ENCODE measurements around the gene BAHD1. TPM values are rescaled to one million over a fixed set of nuclear protein-coding genes. Genes with fewer than 3 reads are reported as not detected.

The BAHD1 gene
- total RNA-seq, 1 experiment from 2014 or later: 17.2 TPM

DNA sequence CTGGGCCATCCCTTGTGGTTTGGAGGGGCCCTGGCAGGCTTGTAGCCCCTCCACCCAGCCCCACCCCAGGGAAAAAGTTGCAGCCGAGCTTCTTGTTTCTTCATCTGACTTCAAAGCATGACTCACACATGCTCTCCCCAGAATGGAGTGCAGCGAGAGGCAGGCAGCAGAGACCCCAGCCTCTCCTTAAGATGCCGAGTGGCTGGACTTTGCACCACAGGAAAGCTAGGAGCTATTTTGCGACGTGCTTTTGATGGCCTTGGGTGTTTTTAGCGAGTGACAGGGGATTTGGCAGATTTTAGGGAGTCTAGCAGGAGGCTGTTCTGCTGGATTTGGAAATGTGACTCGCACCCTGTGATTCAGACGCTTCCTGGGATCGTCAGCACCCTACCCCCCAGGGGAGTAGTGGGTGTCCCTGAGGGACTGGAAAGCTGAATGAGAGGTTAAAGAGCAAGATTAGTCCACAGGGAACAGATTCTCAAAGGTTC lies 14.2 kb downstream of the BAHD1 start:
- no peak overlapping the region for H3K27ac Mint-ChIP-seq (ENCODE audit: unreplicated experiment)
- H3K4me3 Mint-ChIP-seq (ENCODE audit: low read depth, unreplicated experiment): no peak overlapping the region
- no peak for DNase-seq

DNA sequence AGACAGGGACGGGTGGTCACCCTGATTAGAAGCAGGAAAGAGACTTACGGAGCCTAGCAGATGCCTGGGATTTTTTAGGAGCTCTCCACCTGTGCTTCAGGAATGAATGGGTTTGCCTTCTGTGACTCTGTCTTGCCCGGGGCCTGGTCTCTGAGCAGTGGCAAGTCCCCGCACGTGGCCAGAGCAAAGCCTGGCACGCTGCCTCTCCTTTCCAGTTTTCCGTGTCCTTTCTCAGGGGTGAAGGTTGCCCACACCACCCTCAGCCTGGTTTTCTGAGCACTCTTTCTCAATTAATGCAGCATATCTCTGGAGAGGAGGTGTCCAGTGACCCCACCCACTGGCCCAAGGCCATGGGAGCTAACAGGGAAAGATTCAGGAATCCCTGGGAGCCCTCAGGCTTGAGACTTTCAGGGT lies 15.6 kb downstream of the BAHD1 start:
- DNase-seq: no peak
- H3K36me3 Mint-ChIP-seq (ENCODE audit: insufficient read depth, unreplicated experiment): no peaks in the 10 kb centered on the region
- TF ChIP-seq, protein P1, sequence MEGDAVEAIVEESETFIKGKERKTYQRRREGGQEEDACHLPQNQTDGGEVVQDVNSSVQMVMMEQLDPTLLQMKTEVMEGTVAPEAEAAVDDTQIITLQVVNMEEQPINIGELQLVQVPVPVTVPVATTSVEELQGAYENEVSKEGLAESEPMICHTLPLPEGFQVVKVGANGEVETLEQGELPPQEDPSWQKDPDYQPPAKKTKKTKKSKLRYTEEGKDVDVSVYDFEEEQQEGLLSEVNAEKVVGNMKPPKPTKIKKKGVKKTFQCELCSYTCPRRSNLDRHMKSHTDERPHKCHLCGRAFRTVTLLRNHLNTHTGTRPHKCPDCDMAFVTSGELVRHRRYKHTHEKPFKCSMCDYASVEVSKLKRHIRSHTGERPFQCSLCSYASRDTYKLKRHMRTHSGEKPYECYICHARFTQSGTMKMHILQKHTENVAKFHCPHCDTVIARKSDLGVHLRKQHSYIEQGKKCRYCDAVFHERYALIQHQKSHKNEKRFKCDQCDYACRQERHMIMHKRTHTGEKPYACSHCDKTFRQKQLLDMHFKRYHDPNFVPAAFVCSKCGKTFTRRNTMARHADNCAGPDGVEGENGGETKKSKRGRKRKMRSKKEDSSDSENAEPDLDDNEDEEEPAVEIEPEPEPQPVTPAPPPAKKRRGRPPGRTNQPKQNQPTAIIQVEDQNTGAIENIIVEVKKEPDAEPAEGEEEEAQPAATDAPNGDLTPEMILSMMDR (IDR thresholded peaks at IDR 0.05; ENCODE audit: unreplicated experiment): no peak
- H3K27ac Mint-ChIP-seq (ENCODE audit: unreplicated experiment): no peak overlapping the region
- H3K4me1 Mint-ChIP-seq (ENCODE audit: low read depth, unreplicated experiment): no peaks in the 10 kb centered on the region
- no peak overlapping the region for H3K4me3 Mint-ChIP-seq (ENCODE audit: low read depth, unreplicated experiment)
- no TSS peak for BruUV-seq (replicated peaks)
- no peaks in the 10 kb centered on the region for H3K9me3 Mint-ChIP-seq (ENCODE audit: low read depth, unreplicated experiment)
- intact Hi-C loops (cut with micrococcal nuclease; ENCODE audit: unreplicated experiment): no loop called here
- H3K27me3 Mint-ChIP-seq (ENCODE audit: unreplicated experiment): no peaks in the 10 kb centered on the region
- CTCF ChIA-PET: no interaction called here

More for the DNA sequence above, 14.2 kb downstream of the BAHD1 start:
- no peaks in the 10 kb centered on the region for H3K36me3 Mint-ChIP-seq (ENCODE audit: insufficient read depth, unreplicated experiment)
- no peaks in the 10 kb centered on the region for H3K4me1 Mint-ChIP-seq (ENCODE audit: low read depth, unreplicated experiment)
- CTCF ChIA-PET: no interaction called here
- no TSS peak for BruUV-seq (replicated peaks)
- no peaks in the 10 kb centered on the region for H3K27me3 Mint-ChIP-seq (ENCODE audit: unreplicated experiment)
- intact Hi-C loops (cut with micrococcal nuclease; ENCODE audit: unreplicated experiment): no loop called here
- TF ChIP-seq, protein P1 (IDR thresholded peaks at IDR 0.05; ENCODE audit: unreplicated experiment): no peak
- no peaks in the 10 kb centered on the region for H3K9me3 Mint-ChIP-seq (ENCODE audit: low read depth, unreplicated experiment)

DNA sequence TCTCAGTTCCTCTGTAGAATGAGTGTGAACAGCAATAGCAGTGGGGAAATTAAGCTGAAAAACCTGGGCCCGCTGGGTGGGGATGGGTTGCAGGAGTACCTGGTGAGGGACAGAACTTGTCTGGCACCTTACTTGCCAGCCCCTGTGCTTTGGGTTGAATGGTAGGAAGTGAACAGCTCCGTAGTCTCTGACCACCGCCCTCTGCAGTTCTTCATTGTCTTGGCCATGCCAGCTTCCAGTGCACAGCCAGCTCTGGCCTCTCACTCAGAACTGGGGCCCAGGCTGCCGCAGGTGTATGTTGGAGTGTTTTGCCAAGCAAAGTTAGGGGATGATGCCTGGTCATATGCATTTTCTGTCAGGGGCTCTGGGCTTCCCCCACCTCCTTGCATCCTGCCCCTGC lies 16.0 kb downstream of the BAHD1 start:
- no peaks in the 10 kb centered on the region for H3K9me3 Mint-ChIP-seq (ENCODE audit: low read depth, unreplicated experiment)
- intact Hi-C loops (cut with micrococcal nuclease; ENCODE audit: unreplicated experiment): no loop called here
- CTCF ChIA-PET: no interaction called here
- no peaks in the 10 kb centered on the region for H3K27me3 Mint-ChIP-seq (ENCODE audit: unreplicated experiment)
- TF ChIP-seq, protein P1 (IDR thresholded peaks at IDR 0.05; ENCODE audit: unreplicated experiment): no peak
- BruUV-seq (replicated peaks): no TSS peak
- DNase-seq: no peak
- no peak overlapping the region for H3K27ac Mint-ChIP-seq (ENCODE audit: unreplicated experiment)
- H3K4me3 Mint-ChIP-seq (ENCODE audit: low read depth, unreplicated experiment): no peak overlapping the region
- no peaks in the 10 kb centered on the region for H3K36me3 Mint-ChIP-seq (ENCODE audit: insufficient read depth, unreplicated experiment)
- no peaks in the 10 kb centered on the region for H3K4me1 Mint-ChIP-seq (ENCODE audit: low read depth, unreplicated experiment)

DNA sequence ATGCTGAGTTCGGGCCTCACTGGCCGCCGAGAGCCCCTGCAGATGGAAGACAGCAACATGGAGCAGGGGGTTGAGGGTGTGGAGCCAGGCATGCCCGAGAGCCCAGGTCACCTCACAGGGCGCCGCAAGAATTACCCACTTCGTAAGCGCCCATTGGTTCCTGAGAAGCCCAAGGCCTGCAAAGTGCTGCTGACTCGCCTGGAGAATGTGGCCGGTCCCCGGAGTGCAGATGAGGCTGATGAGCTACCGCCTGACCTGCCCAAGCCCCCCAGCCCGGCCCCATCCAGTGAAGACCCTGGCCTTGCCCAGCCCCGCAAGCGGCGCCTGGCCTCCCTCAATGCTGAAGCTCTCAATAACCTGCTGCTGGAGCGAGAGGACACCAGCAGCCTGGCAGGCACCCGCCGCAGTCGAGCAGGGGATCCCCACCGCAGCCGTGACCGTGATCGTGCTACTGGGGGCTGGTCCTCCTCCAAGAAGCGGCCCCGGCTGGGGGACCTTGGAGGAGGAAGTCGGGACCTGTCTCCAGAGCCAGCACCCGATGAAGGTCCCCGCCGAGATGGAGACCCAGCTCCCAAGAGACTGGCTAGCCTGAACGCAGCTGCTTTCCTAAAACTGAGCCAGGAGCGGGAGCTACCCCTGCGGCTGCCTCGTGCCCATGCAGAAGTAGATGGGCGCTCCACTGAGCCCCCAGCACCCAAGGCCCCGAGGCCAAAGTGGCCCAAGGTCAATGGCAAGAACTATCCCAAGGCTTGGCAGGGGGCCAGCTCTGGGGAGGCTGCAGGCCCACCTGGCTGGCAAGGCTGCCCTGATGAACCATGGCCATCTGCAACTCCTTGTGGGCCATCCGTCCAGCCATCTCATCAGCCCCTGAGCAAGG lies 18.0 kb downstream of the BAHD1 start:
- TF ChIP-seq, protein P1 (IDR thresholded peaks at IDR 0.05; ENCODE audit: unreplicated experiment): no peak
- Mint-ChIP-seq H3K27ac (ENCODE audit: unreplicated experiment) (no peak overlapping the region), H3K36me3 (ENCODE audit: insufficient read depth, unreplicated experiment) (peaks cover 5% of the 10 kb centered on the region), H3K9me3 (ENCODE audit: low read depth, unreplicated experiment) (no peaks in the 10 kb centered on the region), H3K27me3 (ENCODE audit: unreplicated experiment) (no peaks in the 10 kb centered on the region), H3K4me1 (ENCODE audit: low read depth, unreplicated experiment) (no peaks in the 10 kb centered on the region), H3K4me3 (ENCODE audit: low read depth, unreplicated experiment) (no peak overlapping the region)
- intact Hi-C loops (cut with micrococcal nuclease; ENCODE audit: unreplicated experiment): no loop called here
- CTCF ChIA-PET: no interaction called here
- BruUV-seq (replicated peaks): no TSS peak
- no peak for DNase-seq
